H9 (cell line): ENCODE data around the gene ZNF234. TPM values are rescaled to one million over a fixed set of nuclear protein-coding genes. Genes with fewer than 3 reads are reported as not detected.

Experiments used
- DNase-seq: peaks from one replicate; pipeline ENCODE4 v3.0.0-alpha.2; 2017
- H2AFZ ChIP-seq: one replicate; pipeline ENCODE4 v1.6.1; 2013; ENCODE audit warnings: mild to moderate bottlenecking, low read length, control low read depth, moderate library complexity
- H2AK5ac ChIP-seq: 2 replicates; pipeline ENCODE4 v1.6.1; 2013; ENCODE audit warnings: low read length, control low read depth, mixed read lengths; ENCODE audit not compliant: insufficient read length
- H2BK120ac ChIP-seq: one replicate; pipeline ENCODE4 v1.6.1; 2013; ENCODE audit warnings: low read depth, mild to moderate bottlenecking, low read length, control low read depth, inconsistent platforms; ENCODE audit not compliant: poor library complexity, severe bottlenecking
- H2BK12ac ChIP-seq: 2 replicates; pipeline ENCODE4 v1.6.1; 2013; ENCODE audit warnings: low read length, control low read depth, mixed read lengths, low read depth; ENCODE audit not compliant: insufficient read length
- H2BK15ac ChIP-seq: 2 replicates; pipeline ENCODE4 v1.6.1; 2013; ENCODE audit warnings: low read depth, low read length, control low read depth
- H2BK20ac ChIP-seq: one replicate; pipeline ENCODE4 v1.6.1; 2013; ENCODE audit warnings: low read depth, mild to moderate bottlenecking, low read length, control low read depth, inconsistent platforms; ENCODE audit not compliant: poor library complexity, severe bottlenecking
- H2BK5ac ChIP-seq: 2 replicates; pipeline ENCODE4 v1.6.1; 2013; ENCODE audit warnings: low read length, control low read depth, mixed read lengths; ENCODE audit not compliant: insufficient read length
- H3K14ac ChIP-seq: 2 replicates; pipeline ENCODE4 v1.6.1; 2013; ENCODE audit warnings: low read length, control low read depth; ENCODE audit not compliant: insufficient read depth
- H3K18ac ChIP-seq: 2 replicates; pipeline ENCODE4 v1.6.1; 2013; ENCODE audit warnings: low read depth, mild to moderate bottlenecking, mixed read lengths, low read length, control low read depth; ENCODE audit not compliant: insufficient read length
- H3K23ac ChIP-seq: 2 replicates; pipeline ENCODE4 v1.6.1; 2013; ENCODE audit warnings: low read length, control low read depth, mixed read lengths, low read depth; ENCODE audit not compliant: insufficient read length
- H3K23me2 ChIP-seq: 2 replicates; pipeline ENCODE4 v1.6.1; 2013; ENCODE audit warnings: low read depth, mild to moderate bottlenecking, mixed read lengths, low read length, control low read depth; ENCODE audit not compliant: insufficient read length, poor library complexity, severe bottlenecking
- H3K27ac ChIP-seq: 2 replicates; pipeline ENCODE4 v1.5.1; 2013; ENCODE audit warnings: low read length, control low read depth, mixed read lengths, low read depth; ENCODE audit not compliant: insufficient read length
- H3K27me3 ChIP-seq: 2 replicates; pipeline ENCODE4 v1.6.1; 2013; ENCODE audit warnings: low read length, control low read depth, inconsistent platforms; ENCODE audit not compliant: insufficient read depth
- H3K4ac ChIP-seq: 2 replicates; pipeline ENCODE4 v1.6.1; 2013; ENCODE audit warnings: low read depth, mild to moderate bottlenecking, control low read depth, inconsistent platforms, low read length, moderate library complexity
- H3K4me1 ChIP-seq: 2 replicates; pipeline ENCODE4 v1.6.1; 2013; ENCODE audit warnings: low read length, control low read depth, inconsistent platforms; ENCODE audit not compliant: insufficient read depth
- H3K4me2 ChIP-seq: 2 replicates; pipeline ENCODE4 v1.6.1; 2013; ENCODE audit warnings: low read length, control low read depth, mixed read lengths; ENCODE audit not compliant: insufficient read length, insufficient read depth
- H3K56ac ChIP-seq: 2 replicates; pipeline ENCODE4 v1.6.1; 2013; ENCODE audit warnings: low read depth, mild to moderate bottlenecking, mixed read lengths, low read length, control low read depth; ENCODE audit not compliant: insufficient read length
- H3K79me1 ChIP-seq: 2 replicates; pipeline ENCODE4 v1.6.1; 2013; ENCODE audit warnings: low read depth, mild to moderate bottlenecking, moderate library complexity, low read length, control low read depth, inconsistent platforms; ENCODE audit not compliant: insufficient read depth, poor library complexity, severe bottlenecking
- H3K79me2 ChIP-seq: 2 replicates; pipeline ENCODE4 v1.6.1; 2013; ENCODE audit warnings: low read length, control low read depth, inconsistent platforms; ENCODE audit not compliant: insufficient read depth
- H3K9ac ChIP-seq: 2 replicates; pipeline ENCODE4 v1.6.1; 2013; ENCODE audit warnings: low read length, control low read depth, mixed read lengths; ENCODE audit not compliant: insufficient read length; ENCODE audit errors: extremely low read depth
- H3K9me3 ChIP-seq: one replicate; pipeline ENCODE4 v1.6.1; 2013; ENCODE audit warnings: low read depth, low read length, inconsistent platforms; ENCODE audit not compliant: control insufficient read depth
- H3T11ph ChIP-seq: one replicate; pipeline ENCODE4 v1.6.1; 2013; ENCODE audit warnings: mild to moderate bottlenecking, low read length, control low read depth, inconsistent platforms
- H4K20me1 ChIP-seq: one replicate; pipeline ENCODE4 v1.6.1; 2013; ENCODE audit not compliant: control insufficient read depth, insufficient read length, insufficient read depth
- H4K5ac ChIP-seq: 2 replicates; pipeline ENCODE4 v1.6.1; 2013; ENCODE audit warnings: low read depth, mild to moderate bottlenecking, mixed read lengths, low read length, control low read depth; ENCODE audit not compliant: insufficient read length
- H4K8ac ChIP-seq: replicated peaks from 2 replicates; pipeline ENCODE4 v1.6.1; 2013; ENCODE audit warnings: low read length, control low read depth, mixed read lengths, low read depth; ENCODE audit not compliant: insufficient read length
- H4K91ac ChIP-seq: 2 replicates; pipeline ENCODE4 v1.6.1; 2013; ENCODE audit warnings: low read depth, mild to moderate bottlenecking, moderate library complexity, mixed read lengths, low read length, control low read depth; ENCODE audit not compliant: insufficient read length
- H3K27ac Mint-ChIP-seq, 3 experiments: 2 replicates in 2 of 3; 3 replicates in 1 of 3; pipeline ENCODE4 v1.8.0; 2020 to 2021; ENCODE audit warnings: mixed read lengths in 3 of 3, mild to moderate bottlenecking in 1 of 3, moderate library complexity in 1 of 3
- H3K27me3 Mint-ChIP-seq: 2 replicates; pipeline ENCODE4 v1.8.0; 2021; ENCODE audit warnings: low read depth, mild to moderate bottlenecking, moderate library complexity, mixed read lengths
- H3K36me3 Mint-ChIP-seq, 3 experiments: 2 replicates in 2 of 3; 3 replicates in 1 of 3; pipeline ENCODE4 v1.8.0; 2020 to 2021; ENCODE audit warnings: low read depth in 3 of 3, mixed read lengths in 3 of 3; ENCODE audit not compliant: insufficient read depth in 1 of 3
- H3K4me1 Mint-ChIP-seq, 2 experiments: 2 replicates each; pipeline ENCODE4 v1.8.0; 2020; ENCODE audit warnings: mixed read lengths in 2 of 2
- H3K4me3 Mint-ChIP-seq, 2 experiments: 2 replicates in 1 of 2; 3 replicates in 1 of 2; pipeline ENCODE4 v1.8.0; 2020 to 2021; ENCODE audit warnings: mild to moderate bottlenecking in 2 of 2, mixed read lengths in 2 of 2, moderate library complexity in 1 of 2
- H3K9me3 Mint-ChIP-seq, 2 experiments: 2 replicates in 1 of 2; 3 replicates in 1 of 2; pipeline ENCODE4 v1.8.0; 2020; ENCODE audit warnings: mild to moderate bottlenecking in 2 of 2, mixed read lengths in 2 of 2, moderate library complexity in 1 of 2
- WGBS: extraction: QIAGEN DNeasy Blood & Tissue Kit; methylation state at CpG from one replicate; pipeline ENCODE4 v1.1.7; 2013; ENCODE audit warnings: missing lambda C conversion rate, low lambda C conversion rate, mixed read lengths; ENCODE audit not compliant: insufficient read length; ENCODE audit errors: extremely low coverage; 5-methylcytosine and 5-hydroxymethylcytosine counted together
- total RNA-seq: library from RNA; stranded (reverse); gene quantifications from 2 replicates; pipeline ENCODE4 v1.2.1, GENCODE V29; 2021
- TF ChIP-seq, protein P1 (sequence below): fragments of 200-600 bp; sonication (generic); conservative IDR thresholded peaks from 3 replicates; pipeline ENCODE4 v1.8.0; 2021; ENCODE audit warnings: antibody characterized with exemption, mild to moderate bottlenecking

The ZNF234 gene
- total RNA-seq, 1 experiment from 2014 or later = 12.4 TPM

GRCh38 chr19:44111910-44112463 is 29.4 kb upstream of the ZNF234 start:
- no peak overlapping the region for H4K8ac ChIP-seq
- Mint-ChIP-seq H3K9me3 (peaks cover 40 to 45% of the 10 kb centered on the region in 2 experiments), H3K27ac (peak overlapping the region; percentile 9 to 98 (median 71); a peak in 3 of 7 replicates), H3K36me3 (peaks cover 31 to 51% (median 50%) of the 10 kb centered on the region in 3 experiments), H3K4me3 (peak overlapping the region; percentile 94 to 98), H3K4me1 (peaks cover 5 to 14% of the 10 kb centered on the region in 2 experiments), H3K27me3 (peaks cover 3% of the 10 kb centered on the region; the same call in 1 of the 2 replicates)
- no peaks in the 10 kb centered on the region for H3K27me3 ChIP-seq
- H4K5ac ChIP-seq = no peak overlapping the region
- H3K23me2 ChIP-seq = no peaks in the 10 kb centered on the region
- H4K20me1 ChIP-seq = no peaks in the 10 kb centered on the region
- no peak overlapping the region for H2AK5ac ChIP-seq
- peak overlapping the region; percentile 84 for H3K9ac ChIP-seq
- peaks cover 16% of the 10 kb centered on the region for H3K9me3 ChIP-seq
- TF ChIP-seq, protein P1, sequence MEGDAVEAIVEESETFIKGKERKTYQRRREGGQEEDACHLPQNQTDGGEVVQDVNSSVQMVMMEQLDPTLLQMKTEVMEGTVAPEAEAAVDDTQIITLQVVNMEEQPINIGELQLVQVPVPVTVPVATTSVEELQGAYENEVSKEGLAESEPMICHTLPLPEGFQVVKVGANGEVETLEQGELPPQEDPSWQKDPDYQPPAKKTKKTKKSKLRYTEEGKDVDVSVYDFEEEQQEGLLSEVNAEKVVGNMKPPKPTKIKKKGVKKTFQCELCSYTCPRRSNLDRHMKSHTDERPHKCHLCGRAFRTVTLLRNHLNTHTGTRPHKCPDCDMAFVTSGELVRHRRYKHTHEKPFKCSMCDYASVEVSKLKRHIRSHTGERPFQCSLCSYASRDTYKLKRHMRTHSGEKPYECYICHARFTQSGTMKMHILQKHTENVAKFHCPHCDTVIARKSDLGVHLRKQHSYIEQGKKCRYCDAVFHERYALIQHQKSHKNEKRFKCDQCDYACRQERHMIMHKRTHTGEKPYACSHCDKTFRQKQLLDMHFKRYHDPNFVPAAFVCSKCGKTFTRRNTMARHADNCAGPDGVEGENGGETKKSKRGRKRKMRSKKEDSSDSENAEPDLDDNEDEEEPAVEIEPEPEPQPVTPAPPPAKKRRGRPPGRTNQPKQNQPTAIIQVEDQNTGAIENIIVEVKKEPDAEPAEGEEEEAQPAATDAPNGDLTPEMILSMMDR = no peak
- no peak overlapping the region; the same call in 1 of the 2 replicates for H3K4ac ChIP-seq
- H3K23ac ChIP-seq = no peak overlapping the region
- H3K4me2 ChIP-seq = peak overlapping the region; percentile 37
- peak; percentile 94 for DNase-seq
- H3K27ac ChIP-seq = no peak overlapping the region
- H3K79me2 ChIP-seq = no peaks in the 10 kb centered on the region
- H2BK12ac ChIP-seq = no peak overlapping the region
- no peak overlapping the region for H2BK20ac ChIP-seq
- no peak overlapping the region for H3K56ac ChIP-seq
- no peak overlapping the region for H4K91ac ChIP-seq
- no peak overlapping the region for H3T11ph ChIP-seq
- no peak overlapping the region for H2BK15ac ChIP-seq
- H2AFZ ChIP-seq = no peak overlapping the region
- H3K79me1 ChIP-seq = peaks cover 2% of the 10 kb centered on the region
- no peaks in the 10 kb centered on the region for H3K4me1 ChIP-seq
- H3K14ac ChIP-seq = peak overlapping the region; percentile 59; the same call in 1 of the 2 replicates
- H2BK5ac ChIP-seq = no peak overlapping the region
- no CpG with 5 or more reads among the region's 17 CpGs for WGBS
- peak overlapping the region; percentile 32 for H3K18ac ChIP-seq
- H2BK120ac ChIP-seq = peak overlapping the region; percentile 10
